Skeletal muscle tissue (tissue), 4 donors: Measurements from ENCODE around the gene NUB1. TPM values are rescaled to one million over a fixed set of nuclear protein-coding genes. Genes with fewer than 3 reads are reported as not detected.

Source experiments
- H3K27ac ChIP-seq: one replicate; pipeline ENCODE4 v1.7.0; 2013; ENCODE audit warnings: mild to moderate bottlenecking, low read depth, low read length, inconsistent platforms
- H3K27me3 ChIP-seq, 3 donors: one replicate each; pipeline ENCODE4 v1.7.0; 2013; ENCODE audit warnings: low read length in 3 of 3; ENCODE audit not compliant: control insufficient read depth in 3 of 3, insufficient read depth in 3 of 3
- H3K36me3 ChIP-seq, 3 donors: one replicate each; pipeline ENCODE4 v1.7.0; 2013; ENCODE audit warnings: low read length in 3 of 3; ENCODE audit not compliant: control insufficient read depth in 3 of 3, insufficient read depth in 3 of 3
- H3K4me1 ChIP-seq, 3 donors: one replicate each; pipeline ENCODE4 v1.7.0; 2013; ENCODE audit warnings: low read length in 3 of 3, mild to moderate bottlenecking in 3 of 3; ENCODE audit not compliant: control insufficient read depth in 3 of 3, insufficient read depth in 3 of 3
- H3K4me3 ChIP-seq, 3 donors: one replicate each; pipeline ENCODE4 v1.7.0; 2013; ENCODE audit warnings: low read length in 3 of 3
- H3K9ac ChIP-seq, 3 donors: one replicate each; pipeline ENCODE4 v1.7.0; 2013; ENCODE audit warnings: low read length in 3 of 3, mild to moderate bottlenecking in 3 of 3, moderate library complexity in 2 of 3, low read depth in 1 of 3
- H3K9me3 ChIP-seq, 3 donors: one replicate each; pipeline ENCODE4 v1.7.0; 2013; ENCODE audit warnings: low read length in 3 of 3; ENCODE audit not compliant: control insufficient read depth in 3 of 3
- total RNA-seq: library from RNA; depleted of rRNA; stranded (reverse); fragments of >200 nt; gene quantifications from one replicate; pipeline ENCODE4 v1.2.3, GENCODE V29; 2014
- donor health status: Osteomylitis.

The NUB1 gene
- total RNA-seq, 1 donor from 2014 or later = 20.9 TPM

- H3K27me3 ChIP-seq = peaks cover 38 to 49% (median 48%) of the 10 kb centered on the region in 3 donors
- peaks cover 0 to 14% (median 4%) of the 10 kb centered on the region in 3 donors for H3K4me1 ChIP-seq
Observed at GRCh38 chr7:151413241-151413640, 71.6 kb downstream of the NUB1 start.

GRCh38 chr7:151415375-151416105 is 73.9 kb downstream of the NUB1 start:
- peaks cover 18 to 27% (median 25%) of the 10 kb centered on the region in 3 donors for H3K27me3 ChIP-seq
- peaks cover 0 to 5% (median 0%) of the 10 kb centered on the region in 3 donors for H3K9me3 ChIP-seq
- no peak overlapping the region for H3K9ac ChIP-seq
- peaks cover 0 to 4% (median 0%) of the 10 kb centered on the region in 3 donors for H3K4me1 ChIP-seq
- H3K27ac ChIP-seq = no peak overlapping the region
- no peaks in the 10 kb centered on the region for H3K36me3 ChIP-seq
- H3K4me3 ChIP-seq = no peak overlapping the region

More at GRCh38 chr7:151413241-151413640, 71.6 kb downstream of the NUB1 start:
- Histone ChIP-seq H3K9me3 (no peaks in the 10 kb centered on the region), H3K4me3 (no peak overlapping the region), H3K27ac (no peak overlapping the region), H3K9ac (no peak overlapping the region), H3K36me3 (no peaks in the 10 kb centered on the region)

GRCh38 chr7:151416112-151416940 is 74.7 kb downstream of the NUB1 start:
- Histone ChIP-seq H3K9ac (no peak overlapping the region), H3K36me3 (no peaks in the 10 kb centered on the region), H3K27ac (no peak overlapping the region), H3K9me3 (peaks cover 0 to 5% (median 0%) of the 10 kb centered on the region in 3 donors), H3K4me3 (no peak overlapping the region), H3K4me1 (no peaks in the 10 kb centered on the region), H3K27me3 (peaks cover 10 to 20% (median 18%) of the 10 kb centered on the region in 3 donors)

GRCh38 chr7:151416941-151417315 is 75.3 kb downstream of the NUB1 start:
- H3K9ac ChIP-seq = no peak overlapping the region
- H3K4me3 ChIP-seq = no peak overlapping the region
- no peaks in the 10 kb centered on the region for H3K4me1 ChIP-seq
- peaks cover 2 to 5% (median 3%) of the 10 kb centered on the region in 3 donors for H3K9me3 ChIP-seq
- no peak overlapping the region for H3K27ac ChIP-seq
- H3K27me3 ChIP-seq = peaks cover 4 to 18% (median 12%) of the 10 kb centered on the region in 3 donors
- no peaks in the 10 kb centered on the region for H3K36me3 ChIP-seq

GRCh38 chr7:151420144-151420543 is 78.5 kb downstream of the NUB1 start:
- Histone ChIP-seq H3K27me3 (peaks cover 3 to 13% (median 8%) of the 10 kb centered on the region in 3 donors), H3K4me3 (no peak overlapping the region), H3K9ac (no peak overlapping the region), H3K4me1 (no peaks in the 10 kb centered on the region), H3K9me3 (peaks cover 5 to 11% (median 6%) of the 10 kb centered on the region in 3 donors), H3K36me3 (no peaks in the 10 kb centered on the region), H3K27ac (no peak overlapping the region)

GRCh38 chr7:151422212-151422611 is 80.6 kb downstream of the NUB1 start:
- no peaks in the 10 kb centered on the region for H3K36me3 ChIP-seq

GRCh38 chr7:151423226-151423625 is 81.6 kb downstream of the NUB1 start:
- peaks cover 0 to 15% (median 11%) of the 10 kb centered on the region in 3 donors for H3K27me3 ChIP-seq
- peaks cover 7 to 13% (median 8%) of the 10 kb centered on the region in 3 donors for H3K4me1 ChIP-seq
- H3K4me3 ChIP-seq = no peak overlapping the region

More at GRCh38 chr7:151422212-151422611, 80.6 kb downstream of the NUB1 start:
- H3K27ac ChIP-seq = no peak overlapping the region
- peaks cover 5 to 11% (median 6%) of the 10 kb centered on the region in 3 donors for H3K9me3 ChIP-seq
- peaks cover 3 to 5% (median 4%) of the 10 kb centered on the region in 3 donors for H3K4me1 ChIP-seq
- no peak overlapping the region for H3K9ac ChIP-seq
- H3K27me3 ChIP-seq = peaks cover 0 to 8% (median 7%) of the 10 kb centered on the region in 3 donors
- H3K4me3 ChIP-seq = no peak overlapping the region

GRCh38 chr7:151423936-151424335 is 82.3 kb downstream of the NUB1 start:
- H3K27ac ChIP-seq = no peak overlapping the region
- no peak overlapping the region for H3K4me3 ChIP-seq
- H3K27me3 ChIP-seq = peaks cover 0 to 15% (median 11%) of the 10 kb centered on the region in 3 donors
- no peak overlapping the region for H3K9ac ChIP-seq
- H3K4me1 ChIP-seq = peaks cover 7 to 14% (median 8%) of the 10 kb centered on the region in 3 donors
- H3K9me3 ChIP-seq = peaks cover 5 to 11% (median 6%) of the 10 kb centered on the region in 3 donors
- no peaks in the 10 kb centered on the region for H3K36me3 ChIP-seq

More at GRCh38 chr7:151423226-151423625, 81.6 kb downstream of the NUB1 start:
- Histone ChIP-seq H3K27ac (no peak overlapping the region), H3K36me3 (no peaks in the 10 kb centered on the region), H3K9me3 (peaks cover 5 to 11% (median 6%) of the 10 kb centered on the region in 3 donors), H3K9ac (no peak overlapping the region)

- no peak overlapping the region for H3K9ac ChIP-seq
- H3K9me3 ChIP-seq = peaks cover 5 to 7% (median 6%) of the 10 kb centered on the region in 3 donors
- H3K4me1 ChIP-seq = peaks cover 7 to 19% (median 8%) of the 10 kb centered on the region in 3 donors
- no peaks in the 10 kb centered on the region for H3K36me3 ChIP-seq
- H3K4me3 ChIP-seq = no peak overlapping the region
- H3K27me3 ChIP-seq = peaks cover 0 to 15% (median 11%) of the 10 kb centered on the region in 3 donors
- H3K27ac ChIP-seq = no peak overlapping the region
Observed at GRCh38 chr7:151424799-151425198, 83.2 kb downstream of the NUB1 start.
